HG03342 (cell line): ENCODE data around the gene IRAK1BP1.
"Not testable (repeated sequence)": the region's sequence is repeated elsewhere in the genome, so short reads cannot be mapped to it uniquely, and the experiment has no call there.

Source experiments
- ATAC-seq: cut with Tn5 transposase; IDR thresholded peaks from one replicate; pipeline ENCODE4 v1.9.1; 2021; ENCODE audit warnings: mild to moderate bottlenecking, moderate library complexity; ENCODE audit not compliant: unreplicated experiment

Gene IRAK1BP1

GRCh38 chr6:78883651-78884050 lies 16.3 kb downstream of the IRAK1BP1 start:
- no peak for ATAC-seq

DNA sequence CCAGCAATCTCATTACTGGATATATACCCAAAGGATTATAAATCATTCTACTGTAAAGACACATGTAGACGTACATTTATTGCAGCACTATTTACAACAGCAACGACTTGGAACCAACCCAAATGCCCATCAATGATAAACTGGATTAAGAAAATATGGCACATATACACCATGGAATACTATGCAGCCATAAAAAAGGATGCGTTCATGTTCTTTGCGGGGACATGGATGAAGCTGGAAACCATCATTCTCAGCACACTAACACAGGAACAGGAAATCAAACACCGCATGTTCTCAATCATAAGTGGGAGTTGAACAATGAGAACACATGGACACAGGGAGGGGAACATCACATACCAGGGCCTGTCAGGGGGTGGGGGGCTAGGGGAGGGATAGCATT lies 22.6 kb downstream of the IRAK1BP1 start:
- ATAC-seq = not testable (repeated sequence)

DNA sequence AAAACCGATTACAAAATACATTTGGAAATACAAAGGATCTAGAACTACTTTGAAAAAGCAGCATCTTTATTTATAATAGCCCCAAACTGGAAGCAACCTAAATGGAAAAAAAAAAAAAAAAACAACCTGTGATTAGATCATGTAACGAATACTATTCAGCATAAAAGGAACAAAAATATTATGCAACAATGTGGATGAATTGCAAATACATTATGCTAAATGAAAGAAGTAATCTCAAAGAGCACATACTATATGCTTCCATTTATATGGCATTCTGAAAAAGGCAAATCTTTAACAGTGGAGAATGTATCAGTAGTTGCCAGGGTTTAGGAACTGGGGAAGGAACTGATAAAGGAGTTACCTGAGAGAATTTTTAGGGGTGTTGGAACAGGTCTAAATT lies 28.9 kb downstream of the IRAK1BP1 start:
- no peak for ATAC-seq

GRCh38 chr6:78908621-78909020 lies 41.3 kb downstream of the IRAK1BP1 start:
- no peak for ATAC-seq

GRCh38 chr6:78909391-78909790 lies 42.0 kb downstream of the IRAK1BP1 start:
- ATAC-seq = no peak

- no peak for ATAC-seq
These were observed 42.7 kb downstream of the IRAK1BP1 start for GRCh38 chr6:78910010-78910409.

- ATAC-seq = peak; percentile 56
These were observed 43.3 kb downstream of the IRAK1BP1 start for GRCh38 chr6:78910591-78911171.

DNA sequence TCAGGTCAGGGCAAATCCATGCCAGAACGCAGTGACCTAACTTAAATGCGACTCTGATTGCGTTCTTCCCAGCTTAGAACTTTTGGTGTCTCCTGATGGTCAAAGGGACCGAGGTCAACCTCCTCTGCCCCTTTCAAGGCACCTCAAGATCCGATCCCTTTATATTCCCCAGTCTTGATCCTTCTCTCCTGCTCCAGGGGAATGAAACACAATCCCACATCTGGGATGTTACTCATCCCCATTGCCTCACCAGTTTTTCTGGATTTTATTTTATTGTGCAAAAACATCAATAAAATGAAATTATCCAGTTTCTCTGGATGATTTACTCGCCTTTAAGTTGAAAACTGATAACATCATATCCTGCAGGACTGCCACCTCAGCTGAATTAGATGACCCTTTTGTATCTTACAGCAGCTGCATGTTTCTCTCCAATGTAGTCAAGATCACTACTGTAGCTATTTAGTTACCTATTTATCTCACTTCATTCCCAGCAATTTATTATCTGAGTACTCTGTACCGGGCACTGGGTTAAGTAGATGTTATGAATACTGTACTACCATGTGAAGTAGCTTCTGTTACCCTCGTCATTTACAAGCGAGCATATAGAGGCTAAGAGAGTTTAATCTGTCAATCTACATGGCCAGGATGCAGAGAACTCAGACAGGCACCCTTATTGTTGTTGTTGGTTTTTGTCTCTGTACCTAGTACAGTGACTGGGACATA lies 44.0 kb downstream of the IRAK1BP1 start:
- no peak for ATAC-seq

GRCh38 chr6:78916411-78916810 lies 49.1 kb downstream of the IRAK1BP1 start:
- ATAC-seq = no peak

DNA sequence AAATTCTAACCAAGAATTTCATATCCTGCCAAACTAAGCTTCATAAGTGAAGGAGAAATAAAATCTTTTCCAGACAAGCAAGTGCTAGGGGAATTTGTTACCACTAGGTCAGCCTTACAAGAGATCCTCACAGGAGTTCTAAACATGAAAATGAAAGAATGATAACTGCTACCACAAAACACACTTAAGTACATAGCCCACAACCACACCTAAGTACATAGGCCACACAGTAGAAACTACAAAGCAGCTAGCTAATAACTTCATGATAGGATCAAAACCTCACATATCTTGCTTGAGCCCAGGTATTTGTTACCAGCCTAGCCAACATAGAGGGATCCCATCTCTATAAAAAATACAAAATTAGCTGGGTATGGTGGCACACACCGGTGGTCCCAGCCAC lies 50.4 kb downstream of the IRAK1BP1 start:
- ATAC-seq = no peak

DNA sequence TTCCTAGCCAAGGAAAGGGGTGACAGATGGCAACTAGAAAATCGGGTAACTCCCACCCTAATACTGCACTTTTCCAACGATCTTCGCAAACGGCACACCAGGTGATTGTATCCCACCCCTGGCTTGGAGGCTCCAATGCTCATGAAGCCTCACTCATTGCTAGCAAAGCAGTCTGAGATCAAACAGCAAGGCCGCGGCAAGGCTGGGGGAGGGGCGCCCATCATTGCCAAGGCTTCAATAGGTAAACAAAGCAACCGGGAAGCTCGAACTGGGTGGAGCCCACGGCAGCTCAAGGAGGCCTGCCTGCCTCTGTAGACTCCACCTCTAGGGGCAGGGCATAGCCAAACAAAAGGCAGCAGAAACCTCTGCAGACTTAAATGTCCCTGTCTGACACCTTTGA lies 53.8 kb downstream of the IRAK1BP1 start:
- ATAC-seq = not testable (repeated sequence)

GRCh38 chr6:78925317-78925716 lies 58.0 kb downstream of the IRAK1BP1 start:
- no peak for ATAC-seq

DNA sequence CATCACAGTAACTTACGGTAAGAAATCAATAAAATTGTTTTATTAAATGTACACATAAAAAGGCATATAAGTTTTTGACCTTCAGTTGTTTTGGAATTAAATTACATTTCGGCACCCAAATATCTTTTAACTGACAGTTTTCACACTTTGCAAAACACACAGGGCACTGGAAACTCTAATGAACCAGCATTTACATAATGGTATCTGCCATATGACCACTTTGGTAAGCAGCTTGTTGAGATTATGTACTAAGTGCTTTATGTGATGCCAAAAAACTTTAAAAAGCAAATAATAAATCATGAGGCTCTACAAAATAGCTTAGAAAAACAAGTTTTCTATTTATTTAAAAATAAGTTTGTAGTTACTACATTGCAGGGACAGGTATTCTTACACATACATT lies 68.2 kb downstream of the IRAK1BP1 start:
- ATAC-seq = no peak

GRCh38 chr6:78936515-78936914 lies 69.2 kb downstream of the IRAK1BP1 start:
- ATAC-seq = no peak

- no peak for ATAC-seq
These were observed 75.1 kb downstream of the IRAK1BP1 start for GRCh38 chr6:78942446-78942845.

GRCh38 chr6:78947529-78947928 lies 80.2 kb downstream of the IRAK1BP1 start:
- no peak for ATAC-seq

DNA sequence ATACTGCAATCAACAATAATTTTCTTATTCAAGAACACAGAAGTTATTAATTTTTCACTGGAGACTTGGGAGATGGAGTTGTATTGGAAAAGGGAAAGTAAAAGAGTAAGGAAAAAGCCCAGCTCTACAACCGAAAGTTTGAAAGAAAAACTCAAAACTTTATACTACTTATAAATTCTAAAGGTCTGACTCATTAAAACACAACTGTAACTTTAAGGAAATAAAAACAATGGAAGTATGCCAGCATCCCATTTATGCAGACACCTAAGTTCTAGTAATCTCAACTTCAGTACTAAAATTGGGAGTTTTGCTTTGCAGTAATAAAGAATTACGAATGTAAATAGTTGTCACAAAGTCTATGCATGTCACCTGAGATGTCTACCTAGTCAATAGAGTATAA lies 80.6 kb downstream of the IRAK1BP1 start:
- no peak for ATAC-seq

GRCh38 chr6:78948785-78949184 lies 81.4 kb downstream of the IRAK1BP1 start:
- ATAC-seq = no peak

DNA sequence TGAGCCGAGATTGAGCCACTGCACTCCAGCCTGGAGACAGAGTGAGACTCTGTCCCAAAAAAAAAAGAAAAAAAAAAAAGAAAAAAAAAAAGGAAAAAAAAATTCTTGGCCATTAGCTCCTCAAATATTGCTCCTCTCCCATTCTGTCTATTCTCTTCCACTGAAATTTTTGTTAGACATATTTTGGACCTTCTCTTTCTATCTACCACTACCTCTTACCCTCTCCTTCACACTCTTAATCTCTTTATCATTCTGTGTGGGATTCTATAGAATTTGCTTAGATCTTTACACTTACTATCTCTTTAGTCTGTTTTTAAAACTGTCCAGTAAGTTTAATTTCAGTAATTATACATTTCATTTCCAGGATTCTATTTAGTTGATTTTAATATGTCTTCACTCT lies 85.0 kb downstream of the IRAK1BP1 start:
- ATAC-seq = no peak
